Stimulated activated CD4-positive, alpha-beta T cell treated with anti-CD3 and anti-CD28 coated beads, Interleukin-12 subunit alpha, Interleukin-12 subunit beta, amount 100 ng/mL, for 24 hours (primary cell): Measurements from ENCODE around the gene NR4A1.

ENCODE experiments used
- DNase-seq, 2 experiments: peaks; one replicate each; pipeline ENCODE4 v3.0.0-alpha.2; 2020; ENCODE audit warnings: low read depth in 2 of 2

The NR4A1 gene

GRCh38 chr12:52018433-52019112 is 32.7 kb upstream of the NR4A1 start:
- no peak for DNase-seq

- no peak for DNase-seq
Observed at GRCh38 chr12:52019113-52019770, 32.0 kb upstream of the NR4A1 start.

GRCh38 chr12:52020539-52021336 is 30.5 kb upstream of the NR4A1 start:
- peak in 1 of 2 experiments; percentile 51 for DNase-seq

GRCh38 chr12:52022841-52023181 is 28.4 kb upstream of the NR4A1 start:
- DNase-seq = no peak

DNA sequence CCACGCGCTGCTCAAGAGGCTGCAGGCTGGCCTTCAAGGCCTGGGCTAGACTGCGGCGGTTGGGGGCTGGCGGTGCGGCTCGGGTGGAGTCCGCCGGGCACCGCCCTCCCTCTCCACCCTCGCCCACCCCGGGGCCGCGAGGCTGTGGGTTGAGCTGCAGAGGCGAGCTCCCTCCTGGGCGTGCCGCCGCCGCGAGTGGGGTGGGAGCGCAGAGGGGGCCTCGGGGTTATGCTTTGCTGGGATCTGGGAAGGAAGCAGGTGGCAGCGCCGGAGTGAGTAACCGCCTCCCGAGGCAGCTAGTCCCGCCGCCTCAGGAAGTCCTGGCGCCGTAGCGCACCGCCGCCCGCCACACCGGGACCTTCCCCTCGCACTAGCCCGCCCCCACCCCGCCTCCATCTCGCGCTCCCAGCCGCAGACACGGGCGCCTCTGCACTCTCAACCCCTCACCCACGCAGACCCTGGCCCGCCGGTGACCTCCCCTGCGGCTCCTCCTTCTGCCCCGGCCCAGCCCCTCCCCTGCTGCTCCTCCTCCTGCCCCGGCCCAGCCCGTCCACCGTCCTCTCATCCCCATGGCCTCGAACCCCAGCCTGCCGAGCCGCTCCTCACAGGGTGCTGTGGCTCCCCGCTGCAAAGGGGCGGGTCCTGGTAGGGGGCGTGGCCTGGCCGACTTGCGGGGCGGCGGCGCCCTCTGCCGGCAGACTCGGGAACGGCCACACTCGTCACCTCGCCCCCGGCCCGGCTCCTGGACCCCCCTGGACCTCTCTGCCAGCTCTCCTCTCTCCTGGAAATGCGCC is 27.9 kb upstream of the NR4A1 start:
- DNase-seq = peak; percentile 81 to 95

DNA sequence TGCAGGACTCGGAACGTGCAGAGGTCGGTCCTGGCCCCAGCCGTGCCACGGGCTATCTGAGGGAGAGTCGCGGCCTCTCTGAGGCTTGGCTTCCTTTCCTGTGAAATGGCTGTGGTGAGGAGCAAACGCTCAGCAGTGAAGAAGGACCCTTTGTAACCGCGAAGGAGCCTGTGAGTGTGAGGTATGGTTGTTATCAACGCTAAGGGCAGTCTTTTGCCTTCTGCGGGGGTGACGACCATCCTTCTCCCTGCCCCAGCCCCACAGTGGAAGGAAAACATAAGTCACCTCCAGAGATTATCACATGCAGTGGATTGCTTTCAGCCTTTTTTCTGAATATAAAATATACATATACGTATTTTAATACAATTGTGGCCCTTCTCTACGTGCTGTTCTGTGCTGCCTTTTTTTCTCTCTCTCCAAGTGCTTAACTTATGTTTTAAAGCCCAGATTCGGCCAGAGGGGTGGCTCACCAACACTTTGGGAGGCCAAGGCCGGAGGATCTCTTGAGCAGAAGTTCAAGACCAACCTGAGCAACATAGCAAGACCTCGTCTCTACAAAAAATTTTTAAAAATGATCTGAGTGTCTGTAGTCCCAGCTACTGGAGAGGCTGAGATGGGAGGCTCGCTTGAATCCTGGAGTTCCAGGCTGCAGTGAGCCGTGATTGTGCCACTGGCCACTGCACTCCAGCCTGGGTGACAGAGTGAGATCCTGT is 27.1 kb upstream of the NR4A1 start:
- DNase-seq = no peak

- DNase-seq = peak in 1 of 2 experiments; percentile 53
Observed at GRCh38 chr12:52024845-52025230, 26.4 kb upstream of the NR4A1 start.

- DNase-seq = no peak
Observed at GRCh38 chr12:52026263-52026662, 25.0 kb upstream of the NR4A1 start.

DNA sequence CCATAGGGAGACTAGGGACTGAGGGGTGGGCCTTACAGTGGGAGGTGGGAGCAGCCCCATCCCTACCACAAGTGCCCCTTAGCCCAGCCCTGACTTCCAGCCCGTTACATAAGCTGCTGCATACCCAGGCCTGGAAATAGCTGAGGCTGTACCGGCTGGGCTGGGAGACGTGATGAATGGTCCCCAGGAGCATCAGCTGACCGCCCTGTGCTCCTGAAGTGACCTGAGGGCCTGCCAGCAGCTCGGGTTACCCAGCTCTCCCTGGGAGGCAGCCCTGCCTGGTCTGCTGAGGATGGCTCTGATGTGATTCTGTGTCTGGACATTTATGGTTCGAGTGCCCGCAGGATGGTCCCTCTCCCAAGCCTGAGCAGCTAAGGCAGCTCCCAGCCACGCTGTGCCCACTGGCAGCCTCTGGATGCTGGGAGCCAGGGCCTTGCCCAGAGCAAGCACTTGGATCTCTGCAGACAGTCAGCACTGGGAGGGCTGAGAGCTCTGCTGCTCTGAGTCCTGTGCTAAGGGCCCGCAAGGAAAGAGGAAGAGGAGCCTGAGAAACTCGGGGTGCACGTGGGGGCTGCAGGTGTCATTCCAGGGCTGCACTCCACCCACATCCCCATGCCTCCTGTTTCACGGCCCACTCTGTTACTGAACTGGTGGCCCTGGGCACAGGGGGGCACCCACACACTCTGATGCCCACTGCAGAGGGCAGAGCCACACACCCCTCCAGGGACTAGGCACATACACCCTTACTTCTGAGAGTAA is 24.0 kb upstream of the NR4A1 start:
- no peak for DNase-seq

DNA sequence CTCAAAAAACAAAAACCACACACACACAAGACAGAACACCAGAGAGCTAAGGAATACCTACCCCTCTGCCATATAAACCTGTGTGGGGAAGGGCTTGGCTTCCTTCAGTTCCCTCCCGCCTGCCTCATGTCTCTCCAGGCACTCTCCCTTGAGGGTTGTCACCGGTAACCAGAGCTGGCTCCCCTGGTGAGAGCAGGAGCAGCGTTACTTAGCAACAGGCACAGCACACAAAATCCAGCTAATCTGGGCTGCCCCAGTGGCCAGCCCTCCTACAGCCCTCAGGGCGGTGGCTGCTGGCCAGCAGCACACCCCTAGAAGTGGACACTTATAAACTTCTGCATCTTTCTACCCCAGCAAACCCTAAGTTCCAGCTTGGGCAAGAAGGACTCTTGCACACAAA is 21.6 kb upstream of the NR4A1 start:
- DNase-seq = no peak

DNA sequence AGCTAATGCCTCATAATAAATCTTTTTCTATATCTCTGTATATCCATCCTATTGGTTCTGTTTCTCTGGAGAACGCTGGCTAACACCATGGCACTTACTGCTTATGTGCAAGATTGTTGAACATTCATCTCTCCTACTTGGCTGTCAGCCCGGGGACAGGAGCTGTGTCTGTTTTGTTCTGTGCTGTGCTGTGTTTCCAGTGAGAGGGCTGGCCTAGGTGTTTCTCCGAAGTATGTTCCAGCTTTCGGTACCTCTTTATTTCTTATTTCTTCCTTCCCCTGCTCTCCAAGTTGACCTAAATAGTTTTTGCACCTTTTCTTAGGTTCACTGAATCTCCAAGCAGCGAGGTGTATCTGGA is 18.8 kb upstream of the NR4A1 start:
- no peak for DNase-seq

DNA sequence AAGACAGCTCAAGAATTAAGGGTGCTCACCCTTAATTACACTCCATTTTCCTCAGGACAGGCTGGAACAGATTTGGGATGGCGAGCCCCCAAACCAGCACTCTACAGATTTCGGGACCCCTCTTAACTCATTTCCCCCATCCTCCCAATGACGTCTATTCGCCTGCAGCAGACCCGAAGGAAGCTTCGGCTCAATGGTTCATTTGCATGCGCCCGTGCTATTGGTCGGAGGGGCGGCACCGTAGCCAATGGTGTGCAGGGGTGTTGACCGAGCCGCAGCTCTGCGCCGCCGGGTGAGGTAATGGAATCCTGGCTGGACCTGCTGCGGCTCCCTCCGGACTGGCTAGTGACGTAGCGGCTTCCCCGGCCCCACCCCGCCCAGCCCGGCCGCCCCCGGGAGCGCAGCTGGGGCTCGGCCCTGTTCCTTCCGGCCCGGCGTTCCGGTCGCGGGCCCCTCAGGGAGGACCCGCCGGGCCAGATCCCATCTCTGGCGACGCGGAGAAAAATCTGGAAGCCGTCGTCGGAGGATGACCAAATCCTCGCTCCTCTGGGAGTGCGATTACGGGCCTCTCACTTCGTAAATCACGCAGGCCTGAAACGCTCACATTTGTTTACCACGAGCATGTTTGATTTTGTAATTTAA is 18.3 kb upstream of the NR4A1 start:
- peak; percentile 79 to 90 for DNase-seq

DNA sequence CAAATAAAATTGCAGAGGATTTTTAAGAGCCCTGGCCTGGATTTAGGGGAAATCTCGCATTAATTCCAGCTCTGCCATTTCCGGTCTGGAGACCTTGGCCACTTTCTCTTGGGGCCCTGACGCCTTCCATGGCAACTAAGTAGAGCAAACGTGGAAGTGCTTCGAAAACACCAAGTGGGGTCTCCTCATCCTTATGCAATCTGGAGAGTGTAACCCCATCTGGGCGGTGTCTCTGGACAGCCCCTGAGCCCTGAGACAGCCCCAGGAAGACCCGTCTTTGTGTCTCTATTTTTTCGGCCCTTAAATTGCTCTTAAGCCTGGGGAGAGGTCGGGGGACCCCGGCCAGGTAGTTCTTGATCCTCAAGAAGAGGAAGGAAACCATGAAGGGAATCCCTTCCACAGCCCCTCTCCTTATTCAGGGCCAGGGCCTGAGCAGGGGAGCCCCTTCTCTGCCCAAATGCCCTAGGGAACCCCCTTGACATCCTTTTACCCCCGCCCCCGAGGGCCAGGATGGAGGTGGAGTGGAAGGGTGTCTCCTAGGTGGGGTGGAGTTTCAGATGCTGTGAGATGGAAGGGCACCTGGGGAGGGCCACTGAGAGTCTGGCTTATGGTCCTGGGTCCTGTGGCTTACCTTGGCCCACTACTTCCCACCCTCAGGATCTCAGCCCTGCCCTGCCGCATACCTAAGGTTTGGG is 17.6 kb upstream of the NR4A1 start:
- no peak for DNase-seq

GRCh38 chr12:52035190-52035589 is 16.1 kb upstream of the NR4A1 start:
- no peak for DNase-seq

DNA sequence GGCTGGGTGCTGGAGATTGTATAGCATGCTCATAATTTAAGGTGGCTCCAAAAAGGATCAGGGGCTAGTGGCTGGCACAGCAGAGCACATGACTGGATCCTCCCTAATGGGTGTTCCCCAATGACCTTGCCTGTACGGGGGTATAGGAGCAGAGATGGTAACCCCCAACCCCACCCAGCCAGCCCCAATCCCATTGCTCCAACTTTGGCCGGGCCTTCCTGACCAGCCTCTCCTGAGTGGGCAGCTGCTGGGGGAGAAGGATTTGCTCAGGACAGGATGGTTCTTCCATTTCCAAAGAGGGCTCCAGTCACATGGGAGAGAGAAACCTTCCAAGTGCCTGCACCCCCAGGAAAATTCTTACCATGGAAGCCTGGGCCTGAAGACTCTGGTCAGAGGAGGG is 15.3 kb upstream of the NR4A1 start:
- no peak for DNase-seq

- DNase-seq = peak; percentile 49 to 73
Observed at GRCh38 chr12:52036587-52037171, 14.6 kb upstream of the NR4A1 start.

DNA sequence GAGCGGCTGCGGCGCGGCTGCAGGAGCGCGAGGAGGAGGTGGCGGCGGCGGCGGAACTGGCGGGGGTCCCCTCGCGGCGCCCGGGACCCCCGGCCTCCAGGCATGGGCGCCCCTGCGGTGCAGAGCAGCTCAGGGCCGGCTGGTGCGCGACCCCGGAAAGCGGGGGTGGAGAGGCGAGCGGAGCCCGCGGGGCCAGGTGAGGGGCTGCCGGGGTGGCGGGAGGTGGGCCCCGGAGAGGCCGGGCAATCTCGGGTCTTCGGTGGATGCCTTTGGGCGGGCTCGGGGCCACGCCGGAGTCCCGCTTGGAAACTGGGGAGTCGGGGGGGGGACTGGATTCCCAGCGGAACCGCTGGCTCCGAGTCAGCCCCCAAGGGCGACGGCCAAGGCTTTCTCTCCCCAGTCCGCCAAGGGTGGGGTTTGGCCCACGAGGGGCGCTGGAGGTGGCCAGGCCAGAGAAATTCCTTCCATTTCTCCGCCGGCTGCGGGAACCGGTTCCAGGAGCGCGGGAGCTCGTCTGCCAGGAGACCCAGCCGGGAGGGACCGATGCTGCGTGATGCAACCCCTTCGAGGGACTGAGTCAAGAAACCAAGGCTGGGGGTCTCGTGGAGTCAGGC is 13.9 kb upstream of the NR4A1 start:
- DNase-seq = no peak

GRCh38 chr12:52038447-52038846 is 12.8 kb upstream of the NR4A1 start:
- DNase-seq = no peak

DNA sequence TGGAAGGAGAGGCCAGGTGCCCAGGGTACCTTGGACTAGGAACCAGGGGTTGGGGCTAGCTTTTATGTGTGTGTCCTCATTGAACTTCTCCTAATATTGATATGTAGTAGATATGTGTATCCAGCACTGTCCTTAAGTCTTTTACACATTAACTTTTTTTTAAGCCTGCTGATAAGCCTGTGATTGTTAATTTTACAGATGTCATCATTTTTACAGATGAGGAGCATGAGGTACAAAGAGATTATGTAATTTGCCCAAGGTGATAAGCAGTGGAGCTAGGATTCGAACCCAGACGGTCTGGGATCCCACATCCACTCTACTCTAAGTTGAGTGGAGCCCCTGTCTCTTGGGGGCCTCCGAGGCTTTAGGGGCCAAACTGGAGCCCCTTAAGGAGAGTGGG is 10.2 kb upstream of the NR4A1 start:
- no peak for DNase-seq
